Prostate gland (tissue), 2 donors: ENCODE measurements around the gene NFATC1.

ENCODE experiments used
- CTCF ChIP-seq, 4 experiments: fragments of 200-600 bp in 2 of 4; fragments of 450-650 bp in 2 of 4; sonication (generic) in 2 of 4; IDR thresholded peaks; 1 replicate in 3 of 4; 2 replicates in 1 of 4; pipeline ENCODE4 v1.5.1; 2016 to 2019; ENCODE audit warnings: antibody characterized with exemption in 4 of 4, mild to moderate bottlenecking in 2 of 4, moderate library complexity in 2 of 4
- POLR2A ChIP-seq: fragments of 450-650 bp; IDR thresholded peaks from one replicate; pipeline ENCODE4 v1.6.1; 2016; ENCODE audit warnings: antibody characterized with exemption, mild to moderate bottlenecking
- POLR2AphosphoS5 ChIP-seq: sonication (generic); formaldehyde crosslinking; IDR thresholded peaks from one replicate; pipeline ENCODE4 v1.6.1; 2017; ENCODE audit warnings: antibody characterized with exemption

- no peak for TF ChIP-seq CTCF (IDR thresholded peaks at IDR 0.05)
- TF ChIP-seq POLR2AphosphoS5, result no peak
- TF ChIP-seq POLR2A, result no peak
Observed at GRCh38 chr18:79519751-79520477, 124.2 kb downstream of the NFATC1 start.
